ENCODE data around the gene ZNF530. TPM values are rescaled to one million over a fixed set of nuclear protein-coding genes. Genes with fewer than 3 reads are reported as not detected.

ZNF530 gene
- total and polyA plus RNA-seq, 2 donors = 4.0 to 4.1 TPM

GRCh38 chr19:57583104-57583520 lies 16.6 kb upstream of the ZNF530 start:
- Histone ChIP-seq H3K36me3 (ENCODE audit: insufficient read depth) (no peaks in the 10 kb centered on the region), H3K4me3 (ENCODE audit: low read depth, low read length) (peak overlapping the region; percentile 58), H3K4me1 (ENCODE audit: insufficient read depth) (peaks cover 2% of the 10 kb centered on the region), H3K27ac (ENCODE audit: low read depth) (no peak overlapping the region)
- WGBS = 32% methylated on average over 21 of the region's 21 CpGs
- no peak for DNase-seq (ENCODE audit: extremely low spot score)

GRCh38 chr19:57583521-57584416 lies 15.9 kb upstream of the ZNF530 start, which contains the start of gene ZIK1:
TSS of gene ZIK1 (plus strand) at chr19:57584145. CDS start at chr19:57584357, 212 bp downstream.
- Histone ChIP-seq H3K36me3 (ENCODE audit: insufficient read depth) (peaks cover 2% of the 10 kb centered on the region), H3K4me3 (ENCODE audit: low read depth, low read length) (peak within 1 kb of the TSS; percentile 58), H3K4me1 (ENCODE audit: insufficient read depth) (peaks cover 2% of the 10 kb centered on the region), H3K27ac (ENCODE audit: low read depth) (no peak within 1 kb of the TSS)
- peak; percentile 94 for DNase-seq (ENCODE audit: extremely low spot score)
- under 1% methylated on average over 76 of the region's 76 CpGs for WGBS

- WGBS = 99% methylated on average over 1 of the region's 1 CpG
- peaks cover 7% of the 10 kb centered on the region for H3K36me3 ChIP-seq (ENCODE audit: insufficient read depth)
- peaks cover 2% of the 10 kb centered on the region for H3K4me1 ChIP-seq (ENCODE audit: insufficient read depth)
- H3K4me3 ChIP-seq (ENCODE audit: low read depth, low read length) = no peak overlapping the region
- H3K27ac ChIP-seq (ENCODE audit: low read depth) = no peak overlapping the region
- DNase-seq (ENCODE audit: extremely low spot score) = no peak
Observed at GRCh38 chr19:57587529-57587928, 12.2 kb upstream of the ZNF530 start.

- Histone ChIP-seq H3K4me1 (ENCODE audit: insufficient read depth) (no peaks in the 10 kb centered on the region), H3K27ac (ENCODE audit: low read depth) (no peak overlapping the region), H3K4me3 (ENCODE audit: low read depth, low read length) (peak overlapping the region; percentile 62), H3K36me3 (ENCODE audit: insufficient read depth) (no peaks in the 10 kb centered on the region)
- 53% methylated on average over 8 of the region's 8 CpGs for WGBS
- DNase-seq (ENCODE audit: extremely low spot score) = no peak
Observed at GRCh38 chr19:57599377-57599760, 316 bp upstream of the ZNF530 start.

- Histone ChIP-seq H3K4me1 (ENCODE audit: insufficient read depth) (no peaks in the 10 kb centered on the region), H3K4me3 (ENCODE audit: low read depth, low read length) (no peak overlapping the region), H3K27ac (ENCODE audit: low read depth) (no peak overlapping the region), H3K36me3 (ENCODE audit: insufficient read depth) (peaks cover 4% of the 10 kb centered on the region)
- WGBS = 98% methylated on average over 5 of the region's 5 CpGs
- DNase-seq (ENCODE audit: extremely low spot score) = no peak
Observed at GRCh38 chr19:57606931-57607330, 7.2 kb downstream of the ZNF530 start.

GRCh38 chr19:57611113-57611512 lies 11.4 kb downstream of the ZNF530 start:
- DNase-seq (ENCODE audit: extremely low spot score) = no peak
- H3K27ac ChIP-seq (ENCODE audit: low read depth) = no peak overlapping the region
- 88% methylated on average over 4 of the region's 4 CpGs for WGBS
- H3K36me3 ChIP-seq (ENCODE audit: insufficient read depth) = no peaks in the 10 kb centered on the region
- no peak overlapping the region for H3K4me3 ChIP-seq (ENCODE audit: low read depth, low read length)
- H3K4me1 ChIP-seq (ENCODE audit: insufficient read depth) = peaks cover 3% of the 10 kb centered on the region

- Histone ChIP-seq H3K4me3 (ENCODE audit: low read depth, low read length) (peak within 1 kb of the TSS; percentile 97), H3K36me3 (ENCODE audit: insufficient read depth) (peaks cover 5% of the 10 kb centered on the region), H3K27ac (ENCODE audit: low read depth) (peak within 1 kb of the TSS; percentile 63), H3K4me1 (ENCODE audit: insufficient read depth) (peaks cover 3% of the 10 kb centered on the region)
- peak; percentile 76 for DNase-seq (ENCODE audit: extremely low spot score)
- whole genome bisulfite sequencing = 1% methylated on average over 64 of the region's 64 CpGs
Observed at GRCh38 chr19:57613941-57614743, 14.5 kb downstream of the ZNF530 start, which contains the start of gene ZNF134. TSS of gene ZNF134 (plus strand) at chr19:57614242. CDS start at chr19:57619469, 5,227 bp downstream.

GRCh38 chr19:57615346-57615745 lies 15.7 kb downstream of the ZNF530 start:
- Histone ChIP-seq H3K36me3 (ENCODE audit: insufficient read depth) (peaks cover 5% of the 10 kb centered on the region), H3K4me3 (ENCODE audit: low read depth, low read length) (no peak overlapping the region), H3K27ac (ENCODE audit: low read depth) (no peak overlapping the region), H3K4me1 (ENCODE audit: insufficient read depth) (peaks cover 3% of the 10 kb centered on the region)
- 98% methylated on average over 3 of the region's 3 CpGs for WGBS
- no peak for DNase-seq (ENCODE audit: extremely low spot score)

GRCh38 chr19:57620673-57621348 lies 21.1 kb downstream of the ZNF530 start:
- Histone ChIP-seq H3K4me1 (ENCODE audit: insufficient read depth) (no peaks in the 10 kb centered on the region), H3K27ac (ENCODE audit: low read depth) (no peak overlapping the region), H3K36me3 (ENCODE audit: insufficient read depth) (peaks cover 13% of the 10 kb centered on the region), H3K4me3 (ENCODE audit: low read depth, low read length) (no peak overlapping the region)
- WGBS = 98% methylated on average over 10 of the region's 10 CpGs
- no peak for DNase-seq (ENCODE audit: extremely low spot score)

- Histone ChIP-seq H3K27ac (ENCODE audit: low read depth) (no peak overlapping the region), H3K4me3 (ENCODE audit: low read depth, low read length) (no peak overlapping the region), H3K36me3 (ENCODE audit: insufficient read depth) (peaks cover 13% of the 10 kb centered on the region), H3K4me1 (ENCODE audit: insufficient read depth) (no peaks in the 10 kb centered on the region)
- DNase-seq (ENCODE audit: extremely low spot score) = no peak
Observed at GRCh38 chr19:57623091-57623490, 23.4 kb downstream of the ZNF530 start.

GRCh38 chr19:57632987-57633831 lies 33.5 kb downstream of the ZNF530 start, which contains the start of gene ZNF211:
TSS of gene ZNF211 (plus strand) at chr19:57633168. CDS start at chr19:57633347, 179 bp downstream.
- no peaks in the 10 kb centered on the region for H3K4me1 ChIP-seq (ENCODE audit: insufficient read depth)
- DNase-seq (ENCODE audit: extremely low spot score) = peak; percentile 92
- peak within 1 kb of the TSS; percentile 55 for H3K27ac ChIP-seq (ENCODE audit: low read depth)
- H3K4me3 ChIP-seq (ENCODE audit: low read depth, low read length) = peak within 1 kb of the TSS; percentile 84
- whole genome bisulfite sequencing = 1% methylated on average over 59 of the region's 59 CpGs
- peaks cover 3% of the 10 kb centered on the region for H3K36me3 ChIP-seq (ENCODE audit: insufficient read depth)

- WGBS = 39% methylated on average over 6 of the region's 6 CpGs
- H3K36me3 ChIP-seq (ENCODE audit: insufficient read depth) = peaks cover 4% of the 10 kb centered on the region
- peak overlapping the region; percentile 84 for H3K4me3 ChIP-seq (ENCODE audit: low read depth, low read length)
- DNase-seq (ENCODE audit: extremely low spot score) = no peak
- no peaks in the 10 kb centered on the region for H3K4me1 ChIP-seq (ENCODE audit: insufficient read depth)
- no peak overlapping the region for H3K27ac ChIP-seq (ENCODE audit: low read depth)
Observed at GRCh38 chr19:57633832-57634131, 34.1 kb downstream of the ZNF530 start.
